ENCODE data around the gene EMP1. TPM values are rescaled to one million over a fixed set of nuclear protein-coding genes. Genes with fewer than 3 reads are reported as not detected.

EMP1 gene
- total and polyA plus RNA-seq, 2 of the 13 experiments (the other 11 are each of a cell fraction or from before 2014, with no cell fraction given), result 0.13 to 0.61 TPM

DNA sequence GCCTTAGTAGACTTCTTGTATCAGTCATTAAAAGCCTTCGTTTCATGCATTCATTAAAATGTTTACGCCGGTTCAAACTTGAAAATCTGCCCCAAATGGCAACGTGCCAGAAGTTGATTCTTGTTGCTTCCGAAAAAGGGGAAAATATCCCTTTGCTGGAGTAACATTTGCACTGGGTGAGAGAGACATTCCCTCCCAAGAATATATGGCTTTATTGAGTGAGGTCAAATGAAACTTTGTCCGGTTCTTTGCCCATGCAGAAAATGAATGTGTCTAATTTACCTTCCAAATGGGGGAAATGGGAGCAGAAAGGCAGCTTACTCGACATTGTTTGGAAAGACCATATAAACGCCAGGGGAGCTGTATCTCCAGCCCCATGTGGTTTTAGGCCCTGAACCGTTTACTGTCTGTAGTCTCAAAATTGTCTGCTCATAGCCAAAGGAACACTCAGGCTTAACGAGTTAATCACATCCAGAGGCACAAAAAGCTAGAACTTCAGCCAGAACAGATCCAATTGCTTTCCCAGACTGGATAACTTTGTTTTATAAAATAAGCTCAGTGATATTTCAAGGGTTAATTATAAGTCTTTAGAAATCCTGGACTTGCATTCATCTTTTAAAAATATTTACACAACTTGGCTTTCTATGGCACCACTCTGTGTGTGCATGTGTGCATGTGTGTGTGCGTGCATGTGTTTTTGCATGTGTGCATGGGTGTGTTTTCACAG is 2.9 kb upstream of the EMP1 start:
- BruUV-seq (replicated peaks), result no TSS peak
- no peak for ATAC-seq
- ChIA-PET CTCF (ENCODE audit: low intra/inter-chr PET ratio, low total read pairs) (no interaction called here), POLR2A (no interaction called here)
- no peak for FAIRE-seq
- H3K4me3 ChIP-seq (replicated peaks in 1 of 3; ENCODE audit: insufficient read depth in 1 of 3, low read depth in 2 of 3, low read length in 3 of 3), result no peak overlapping the region
- no peak for TF ChIP-seq U2AF2 (IDR thresholded peaks at IDR 0.05; ENCODE audit: low read depth, low read length)
- TF ChIP-seq, protein P1, sequence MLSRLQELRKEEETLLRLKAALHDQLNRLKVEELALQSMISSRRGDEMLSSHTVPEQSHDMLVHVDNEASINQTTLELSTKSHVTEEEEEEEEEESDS (CRISPR knock-in tag; IDR thresholded peaks at IDR 0.05; ENCODE audit: borderline replicate concordance), result no peak
- H3K36me3 ChIP-seq (replicated peaks in 1 of 2; ENCODE audit: control insufficient read depth in 1 of 2, insufficient read depth in 2 of 2, low read length in 2 of 2), result no peaks in the 10 kb centered on the region
- no peak overlapping the region for H3K9ac ChIP-seq (ENCODE audit: insufficient read depth, low read depth, low read length)
- no peaks in the 10 kb centered on the region for H3K9me3 ChIP-seq (ENCODE audit: low read length)
- 50% methylated on average over 10 of the region's 11 CpGs for WGBS (ENCODE audit: low lambda C conversion rate)
- intact Hi-C loops (cut with micrococcal nuclease; ENCODE audit: unreplicated experiment) (no loop called here), in situ Hi-C loops (cut with HindIII; ENCODE audit: extremely low pct_ligation_motif_present, low pct_unique_long_range_greater_than_20kb) (no loop called here)
- H3K27me3 ChIP-seq (ENCODE audit: control insufficient read depth in 1 of 2, insufficient read depth in 2 of 2, low read length in 2 of 2), result peaks cover 2 to 6% of the 10 kb centered on the region in 2 experiments; a peak in 2 of 5 replicates
- H2AFZ ChIP-seq (ENCODE audit: low read length), result no peak overlapping the region
- no peaks in the 10 kb centered on the region for H3K79me2 ChIP-seq (ENCODE audit: insufficient read depth, low read length)
- H3K4me1 ChIP-seq (ENCODE audit: insufficient read depth, low read length), result peaks cover 24% of the 10 kb centered on the region
- DNase-seq (ENCODE audit: low spot score), result no peak
- no peak overlapping the region for H3K4me2 ChIP-seq (ENCODE audit: low read depth, low read length)
- no peaks in the 10 kb centered on the region for H4K20me1 ChIP-seq (ENCODE audit: insufficient read depth, low read length)
- no peak overlapping the region for H3K27ac ChIP-seq (ENCODE audit: extremely low read length, insufficient read depth, low read length)

DNA sequence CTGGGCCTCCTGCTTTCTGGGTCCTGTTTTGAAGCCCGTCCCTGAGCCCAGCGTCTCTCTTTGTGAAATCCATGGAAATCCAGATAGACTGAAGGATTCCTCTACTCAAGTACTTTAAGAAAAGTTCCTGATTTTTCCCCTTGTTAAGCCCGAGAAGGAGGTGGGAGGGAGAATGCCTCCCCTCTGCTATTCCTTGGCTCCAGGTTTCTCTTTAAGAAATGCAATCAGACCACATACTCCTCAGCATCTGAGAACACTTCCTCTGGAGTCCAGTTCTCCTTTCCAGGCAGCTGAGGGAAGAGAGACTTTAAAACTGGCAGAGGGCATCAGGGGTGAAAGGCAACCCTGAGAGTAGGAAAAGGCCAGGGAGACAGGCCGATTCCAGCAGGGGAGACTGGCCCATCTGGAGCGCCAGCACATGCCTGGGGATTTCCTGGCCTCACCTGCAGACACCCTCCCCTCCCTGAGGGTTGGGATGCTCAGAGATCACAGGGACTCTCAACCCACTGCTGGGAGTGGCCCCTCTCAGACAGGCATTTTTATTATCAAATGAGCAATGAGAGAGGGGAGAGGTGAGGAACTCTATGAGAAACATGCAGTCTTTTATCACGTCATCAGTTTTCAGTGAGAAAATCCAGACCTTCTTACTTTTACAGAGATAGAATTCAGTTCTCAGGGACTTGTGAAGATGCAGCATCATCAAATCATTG is 2.0 kb upstream of the EMP1 start:
- no peak for TF ChIP-seq ZNF30 (CRISPR knock-in tag; IDR thresholded peaks at IDR 0.05)
- TF ChIP-seq CREB1 (IDR thresholded peaks at IDR 0.05), result peak; percentile 66
- TF ChIP-seq CREB1 (CRISPR knock-in tag; IDR thresholded peaks at IDR 0.05), result no peak
- H3K36me3 ChIP-seq (replicated peaks in 1 of 2; ENCODE audit: control insufficient read depth in 1 of 2, insufficient read depth in 2 of 2, low read length in 2 of 2), result no peaks in the 10 kb centered on the region
- ATAC-seq (no peak), DNase-seq (ENCODE audit: low spot score) (no peak), FAIRE-seq (no peak)
- BruUV-seq (replicated peaks), result no TSS peak
- ChIA-PET CTCF (ENCODE audit: low intra/inter-chr PET ratio, low total read pairs) (no interaction called here), POLR2A (no interaction called here)
- peaks cover 24% of the 10 kb centered on the region for H3K4me1 ChIP-seq (ENCODE audit: insufficient read depth, low read length)
- no peaks in the 10 kb centered on the region for H3K9me3 ChIP-seq (ENCODE audit: low read length)
- 0% methylated on average over 5 of the region's 6 CpGs for WGBS (ENCODE audit: low lambda C conversion rate)
- no peaks in the 10 kb centered on the region for H3K79me2 ChIP-seq (ENCODE audit: insufficient read depth, low read length)
- no peak overlapping the region for H3K9ac ChIP-seq (ENCODE audit: insufficient read depth, low read depth, low read length)
- no peak overlapping the region for H3K4me2 ChIP-seq (ENCODE audit: low read depth, low read length)
- peaks cover 2 to 15% of the 10 kb centered on the region in 2 experiments; a peak in 2 of 5 replicates for H3K27me3 ChIP-seq (ENCODE audit: control insufficient read depth in 1 of 2, insufficient read depth in 2 of 2, low read length in 2 of 2)
- no peaks in the 10 kb centered on the region for H4K20me1 ChIP-seq (ENCODE audit: insufficient read depth, low read length)
- in situ Hi-C loops (cut with HindIII; ENCODE audit: extremely low pct_ligation_motif_present, low pct_unique_long_range_greater_than_20kb), result no loop called here
- H3K4me3 ChIP-seq (replicated peaks in 1 of 3; ENCODE audit: insufficient read depth in 1 of 3, low read depth in 2 of 3, low read length in 3 of 3), result no peak overlapping the region
- H3K27ac ChIP-seq (ENCODE audit: extremely low read length, insufficient read depth, low read length), result no peak overlapping the region
- no peak overlapping the region for H2AFZ ChIP-seq (ENCODE audit: low read length)
- intact Hi-C loops (cut with micrococcal nuclease; ENCODE audit: unreplicated experiment), result no loop called here

Data from HepG2 (cell line).